Measurements from ENCODE around the gene BAD. TPM values are rescaled to one million over a fixed set of nuclear protein-coding genes. Genes with fewer than 3 reads are reported as not detected.
"Not testable (repeated sequence)": the region's sequence is repeated elsewhere in the genome, so short reads cannot be mapped to it uniquely, and the experiment has no call there.

BAD gene
- total RNA-seq, 2 donors from 2014 or later: 86.0 to 89.6 TPM

DNA sequence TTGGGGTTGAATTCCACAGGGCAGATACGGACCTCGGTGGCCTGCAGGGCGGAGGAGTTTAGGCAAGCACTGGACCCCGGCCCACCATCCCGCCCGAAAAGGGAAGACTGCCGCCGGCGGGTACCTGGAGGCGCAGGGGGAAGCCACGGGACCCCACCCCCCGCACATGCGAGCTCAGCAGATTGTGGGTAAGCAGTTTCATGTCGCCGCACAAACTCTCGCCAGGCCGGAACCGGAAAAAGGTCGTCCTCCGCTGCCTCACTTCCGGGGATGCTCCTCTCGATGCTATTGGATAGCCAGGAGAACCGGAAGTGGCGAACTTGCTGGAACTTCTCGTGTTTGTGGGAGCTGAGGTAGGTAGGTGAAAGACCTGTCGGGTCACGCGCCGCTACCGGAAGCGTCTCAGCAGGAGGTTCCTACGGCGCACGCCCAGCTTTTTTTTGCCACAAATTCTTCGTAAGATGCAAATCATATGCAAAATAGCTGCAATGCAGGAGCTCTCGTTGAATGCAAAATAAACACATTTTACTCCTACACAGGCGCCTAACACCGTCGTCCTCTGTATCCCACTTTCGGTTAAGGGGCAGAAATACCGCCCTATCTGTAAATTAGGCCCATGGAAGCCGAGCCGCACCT is 33.0 kb upstream of the BAD start, which contains the start of gene TRMT112:
Gene TRMT112, minus strand, starts transcription at position 235 of the 636 bp plus-strand sequence. Its CDS starts 33 bp downstream, at position 202.
- DNase-seq: peak; percentile 98
- H3K4me1 ChIP-seq: peaks cover 20% of the 10 kb centered on the region
- peak within 1 kb of the TSS; percentile 99 for H3K27ac ChIP-seq
- H3K27me3 ChIP-seq: no peaks in the 10 kb centered on the region
- H3K9me3 ChIP-seq: no peaks in the 10 kb centered on the region
- intact Hi-C loops (cut with DNase I): loop anchor here (5.0 kb wide), 1 partner anchor 40 kb away; the partner anchor contains the start of gene RPS6KA4
- TF ChIP-seq, protein P1, sequence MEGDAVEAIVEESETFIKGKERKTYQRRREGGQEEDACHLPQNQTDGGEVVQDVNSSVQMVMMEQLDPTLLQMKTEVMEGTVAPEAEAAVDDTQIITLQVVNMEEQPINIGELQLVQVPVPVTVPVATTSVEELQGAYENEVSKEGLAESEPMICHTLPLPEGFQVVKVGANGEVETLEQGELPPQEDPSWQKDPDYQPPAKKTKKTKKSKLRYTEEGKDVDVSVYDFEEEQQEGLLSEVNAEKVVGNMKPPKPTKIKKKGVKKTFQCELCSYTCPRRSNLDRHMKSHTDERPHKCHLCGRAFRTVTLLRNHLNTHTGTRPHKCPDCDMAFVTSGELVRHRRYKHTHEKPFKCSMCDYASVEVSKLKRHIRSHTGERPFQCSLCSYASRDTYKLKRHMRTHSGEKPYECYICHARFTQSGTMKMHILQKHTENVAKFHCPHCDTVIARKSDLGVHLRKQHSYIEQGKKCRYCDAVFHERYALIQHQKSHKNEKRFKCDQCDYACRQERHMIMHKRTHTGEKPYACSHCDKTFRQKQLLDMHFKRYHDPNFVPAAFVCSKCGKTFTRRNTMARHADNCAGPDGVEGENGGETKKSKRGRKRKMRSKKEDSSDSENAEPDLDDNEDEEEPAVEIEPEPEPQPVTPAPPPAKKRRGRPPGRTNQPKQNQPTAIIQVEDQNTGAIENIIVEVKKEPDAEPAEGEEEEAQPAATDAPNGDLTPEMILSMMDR (IDR thresholded peaks at IDR 0.05): no peak
- H3K4me3 ChIP-seq: peak within 1 kb of the TSS; percentile 76
- peak within 1 kb of the TSS; percentile 87 to 97 for H3K9ac ChIP-seq (ENCODE audit: low read depth in 2 of 2, low read length in 2 of 2)
- no peaks in the 10 kb centered on the region for H3K36me3 ChIP-seq

DNA sequence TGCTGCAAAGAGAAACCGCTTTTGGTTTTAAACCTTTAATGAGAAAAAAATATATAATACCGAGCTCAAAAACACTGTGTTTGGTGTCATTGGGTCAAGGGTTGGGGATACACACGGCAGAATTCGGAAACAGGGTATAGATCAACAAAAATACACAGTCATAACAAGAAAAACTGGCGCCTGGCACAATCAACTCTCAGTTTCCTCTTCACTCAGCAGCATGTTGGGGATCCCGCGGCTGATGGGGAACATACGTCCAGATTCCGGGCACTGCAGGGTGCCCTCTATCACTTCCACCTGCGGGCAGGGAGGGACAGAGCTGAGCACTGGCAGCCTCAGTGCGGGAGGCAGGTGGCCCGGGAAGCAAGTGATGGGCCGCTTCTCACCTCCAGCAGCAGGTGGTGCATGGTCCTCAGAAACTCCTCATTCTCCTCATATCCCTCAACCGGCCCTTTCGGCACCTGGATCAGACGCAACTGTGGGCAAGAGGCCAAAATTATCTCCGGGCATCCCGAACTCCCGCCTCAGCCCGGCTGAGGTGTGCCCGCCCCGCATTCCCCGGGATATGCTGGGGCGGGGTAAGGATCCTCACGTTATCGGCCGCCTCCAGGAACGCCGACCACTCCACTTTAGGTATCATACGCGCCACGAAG is 32.3 kb upstream of the BAD start:
- Histone ChIP-seq H3K4me3 (peak overlapping the region; percentile 76), H3K9ac (ENCODE audit: low read depth in 2 of 2, low read length in 2 of 2) (peak overlapping the region; percentile 82 to 97), H3K27ac (peak overlapping the region; percentile 99), H3K36me3 (no peaks in the 10 kb centered on the region), H3K9me3 (no peaks in the 10 kb centered on the region), H3K27me3 (no peaks in the 10 kb centered on the region), H3K4me1 (peaks cover 14% of the 10 kb centered on the region)
- intact Hi-C loops (cut with DNase I): loop anchor here (5.0 kb wide), 1 partner anchor 41 kb away; the partner anchor contains the start of gene RPS6KA4
- peak; percentile 77 for DNase-seq
- TF ChIP-seq, protein P1 (IDR thresholded peaks at IDR 0.05): no peak

DNA sequence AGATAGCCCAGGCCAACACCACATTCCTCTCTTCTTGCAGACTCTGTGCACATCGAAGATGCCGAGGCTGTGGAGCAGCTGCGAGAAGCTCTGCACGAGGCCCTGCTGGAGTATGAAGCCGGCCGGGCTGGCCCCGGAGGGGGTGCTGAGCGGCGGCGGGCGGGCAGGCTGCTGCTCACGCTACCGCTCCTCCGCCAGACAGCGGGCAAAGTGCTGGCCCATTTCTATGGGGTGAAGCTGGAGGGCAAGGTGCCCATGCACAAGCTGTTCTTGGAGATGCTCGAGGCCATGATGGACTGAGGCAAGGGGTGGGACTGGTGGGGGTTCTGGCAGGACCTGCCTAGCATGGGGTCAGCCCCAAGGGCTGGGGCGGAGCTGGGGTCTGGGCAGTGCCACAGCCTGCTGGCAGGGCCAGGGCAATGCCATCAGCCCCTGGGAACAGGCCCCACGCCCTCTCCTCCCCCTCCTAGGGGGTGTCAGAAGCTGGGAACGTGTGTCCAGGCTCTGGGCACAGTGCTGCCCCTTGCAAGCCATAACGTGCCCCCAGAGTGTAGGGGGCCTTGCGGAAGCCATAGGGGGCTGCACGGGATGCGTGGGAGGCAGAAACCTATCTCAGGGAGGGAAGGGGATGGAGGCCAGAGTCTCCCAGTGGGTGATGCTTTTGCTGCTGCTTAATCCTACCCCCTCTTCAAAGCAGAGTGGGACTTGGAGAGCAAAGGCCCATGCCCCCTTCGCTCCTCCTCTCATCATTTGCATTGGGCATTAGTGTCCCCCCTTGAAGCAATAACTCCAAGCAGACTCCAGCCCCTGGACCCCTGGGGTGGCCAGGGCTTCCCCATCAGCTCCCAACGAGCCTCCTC is 31.4 kb upstream of the BAD start:
- peak overlapping the region; percentile 99 for H3K27ac ChIP-seq
- H3K4me3 ChIP-seq; H3K9me3 ChIP-seq; H3K36me3 ChIP-seq; DNase-seq; H3K27me3 ChIP-seq; H3K9ac ChIP-seq (ENCODE audit: low read depth in 2 of 2, low read length in 2 of 2): not testable (repeated sequence)
- intact Hi-C loops (cut with DNase I): loop anchor here (5.0 kb wide), 1 partner anchor 41 kb away; the partner anchor contains the start of gene RPS6KA4
- peaks cover 12% of the 10 kb centered on the region for H3K4me1 ChIP-seq

DNA sequence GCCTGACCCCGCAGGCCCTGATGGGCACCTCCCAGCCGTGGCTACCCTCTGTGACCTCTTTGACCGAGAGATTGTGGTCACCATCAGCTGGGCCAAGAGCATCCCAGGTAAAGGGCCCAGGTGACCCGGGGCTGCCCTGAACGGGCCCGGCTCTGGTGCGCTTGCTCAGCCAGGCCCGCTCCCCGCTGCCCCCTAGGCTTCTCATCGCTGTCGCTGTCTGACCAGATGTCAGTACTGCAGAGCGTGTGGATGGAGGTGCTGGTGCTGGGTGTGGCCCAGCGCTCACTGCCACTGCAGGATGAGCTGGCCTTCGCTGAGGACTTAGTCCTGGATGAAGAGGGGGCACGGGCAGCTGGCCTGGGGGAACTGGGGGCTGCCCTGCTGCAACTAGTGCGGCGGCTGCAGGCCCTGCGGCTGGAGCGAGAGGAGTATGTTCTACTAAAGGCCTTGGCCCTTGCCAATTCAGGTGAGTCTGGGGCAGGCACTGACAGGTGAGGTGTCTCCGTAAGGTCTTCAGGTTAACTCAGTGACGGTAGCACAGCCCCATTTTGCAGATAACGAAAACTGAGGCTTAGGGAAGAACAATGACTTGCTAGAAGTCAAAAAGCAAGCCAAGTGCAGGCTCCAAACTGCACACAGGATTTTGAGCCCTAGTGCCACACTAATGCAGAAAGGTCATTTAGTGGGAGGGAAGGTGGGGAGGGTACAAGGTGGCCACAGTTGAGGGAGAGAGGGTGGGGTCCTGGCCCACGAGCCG is 30.5 kb upstream of the BAD start:
- DNase-seq: no peak
- H3K36me3 ChIP-seq: no peaks in the 10 kb centered on the region

DNA sequence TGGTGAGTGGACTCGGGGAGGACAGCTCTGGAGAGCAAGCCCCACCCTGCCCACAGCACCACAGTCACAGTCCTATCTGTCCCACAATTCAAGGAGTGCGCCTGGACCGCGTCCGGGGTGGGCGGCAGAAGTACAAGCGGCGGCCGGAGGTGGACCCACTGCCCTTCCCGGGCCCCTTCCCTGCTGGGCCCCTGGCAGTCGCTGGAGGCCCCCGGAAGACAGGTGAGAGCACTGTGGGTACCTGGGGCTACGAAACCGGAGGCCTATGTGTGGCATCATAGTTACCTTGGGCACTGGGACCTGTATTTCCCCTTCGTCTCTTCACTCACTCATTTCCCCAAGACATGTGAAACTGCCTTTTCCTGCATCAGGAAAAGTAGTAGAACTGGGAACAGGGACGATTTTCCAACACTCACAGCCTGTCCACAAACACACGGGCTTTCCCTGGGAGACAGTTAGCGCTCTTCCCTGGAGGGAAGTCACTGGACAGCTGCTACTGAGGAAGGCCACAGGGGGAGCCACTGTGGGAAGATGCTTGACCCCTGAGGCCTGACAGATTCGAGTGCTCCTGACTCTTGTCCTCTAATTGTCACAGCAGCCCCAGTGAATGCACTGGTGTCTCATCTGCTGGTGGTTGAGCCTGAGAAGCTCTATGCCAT is 29.8 kb upstream of the BAD start:
- Histone ChIP-seq H3K27me3 (no peaks in the 10 kb centered on the region), H3K36me3 (no peaks in the 10 kb centered on the region), H3K9ac (ENCODE audit: low read depth in 2 of 2, low read length in 2 of 2) (peak overlapping the region in 1 of 2 donors; percentile 3), H3K27ac (peak overlapping the region; percentile 12), H3K4me3 (no peak overlapping the region), H3K9me3 (no peaks in the 10 kb centered on the region), H3K4me1 (peaks cover 12% of the 10 kb centered on the region)
- TF ChIP-seq, protein P1 (IDR thresholded peaks at IDR 0.05): no peak
- DNase-seq: no peak
- intact Hi-C loops (cut with DNase I): no loop called here

More for the DNA sequence above, 30.5 kb upstream of the BAD start:
- Histone ChIP-seq H3K9me3 (no peaks in the 10 kb centered on the region), H3K4me3 (no peak overlapping the region), H3K27ac (no peak overlapping the region), H3K4me1 (peaks cover 12% of the 10 kb centered on the region), H3K27me3 (no peaks in the 10 kb centered on the region), H3K9ac (ENCODE audit: low read depth in 2 of 2, low read length in 2 of 2) (no peak overlapping the region)
- intact Hi-C loops (cut with DNase I): loop anchor here (5.0 kb wide), 1 partner anchor 42 kb away; the partner anchor contains the start of gene RPS6KA4
- TF ChIP-seq, protein P1 (IDR thresholded peaks at IDR 0.05): no peak

All from colonic mucosa (tissue), 4 donors.